ENCODE results near the gene OLFM1.
"Not testable (repeated sequence)": the region's sequence is repeated elsewhere in the genome, so short reads cannot be mapped to it uniquely, and the experiment has no call there.

OLFM1 gene

DNA sequence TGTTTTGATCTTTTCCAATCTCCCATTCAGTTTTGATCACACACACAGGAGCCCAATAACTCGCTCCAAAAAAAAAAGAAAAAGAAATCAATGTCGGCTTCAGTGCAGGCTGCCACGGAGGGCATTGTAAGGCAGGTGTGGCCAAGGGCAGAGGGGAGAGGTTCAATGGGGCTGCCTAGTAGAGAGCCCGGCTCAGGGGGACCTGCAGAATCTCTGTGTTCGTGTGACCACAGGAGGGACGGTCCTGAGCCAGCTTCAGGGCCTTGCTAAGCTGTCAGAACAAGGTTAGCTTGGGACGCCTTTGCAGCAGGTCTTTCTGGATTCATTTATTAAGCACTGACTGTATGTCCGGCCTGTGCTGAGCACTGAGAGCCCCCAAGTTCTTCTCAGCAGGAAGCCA is 22.2 kb downstream of the OLFM1 start:
- ATAC-seq (ENCODE audit: low read depth), result no peak
- Histone ChIP-seq H3K36me3 (ENCODE audit: low read depth) (no peaks in the 10 kb centered on the region), H3K27ac (ENCODE audit: poor library complexity, severe bottlenecking) (no peak overlapping the region), H3K27me3 (ENCODE audit: insufficient read depth, poor library complexity, severe bottlenecking) (peaks cover 59% of the 10 kb centered on the region), H3K9me3 (ENCODE audit: severe bottlenecking) (no peaks in the 10 kb centered on the region), H3K4me1 (ENCODE audit: insufficient read depth, poor library complexity, severe bottlenecking) (no peaks in the 10 kb centered on the region), H3K4me3 (ENCODE audit: severe bottlenecking) (no peak overlapping the region)
- TF ChIP-seq, protein P1, sequence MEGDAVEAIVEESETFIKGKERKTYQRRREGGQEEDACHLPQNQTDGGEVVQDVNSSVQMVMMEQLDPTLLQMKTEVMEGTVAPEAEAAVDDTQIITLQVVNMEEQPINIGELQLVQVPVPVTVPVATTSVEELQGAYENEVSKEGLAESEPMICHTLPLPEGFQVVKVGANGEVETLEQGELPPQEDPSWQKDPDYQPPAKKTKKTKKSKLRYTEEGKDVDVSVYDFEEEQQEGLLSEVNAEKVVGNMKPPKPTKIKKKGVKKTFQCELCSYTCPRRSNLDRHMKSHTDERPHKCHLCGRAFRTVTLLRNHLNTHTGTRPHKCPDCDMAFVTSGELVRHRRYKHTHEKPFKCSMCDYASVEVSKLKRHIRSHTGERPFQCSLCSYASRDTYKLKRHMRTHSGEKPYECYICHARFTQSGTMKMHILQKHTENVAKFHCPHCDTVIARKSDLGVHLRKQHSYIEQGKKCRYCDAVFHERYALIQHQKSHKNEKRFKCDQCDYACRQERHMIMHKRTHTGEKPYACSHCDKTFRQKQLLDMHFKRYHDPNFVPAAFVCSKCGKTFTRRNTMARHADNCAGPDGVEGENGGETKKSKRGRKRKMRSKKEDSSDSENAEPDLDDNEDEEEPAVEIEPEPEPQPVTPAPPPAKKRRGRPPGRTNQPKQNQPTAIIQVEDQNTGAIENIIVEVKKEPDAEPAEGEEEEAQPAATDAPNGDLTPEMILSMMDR (IDR thresholded peaks at IDR 0.05; ENCODE audit: poor library complexity, severe bottlenecking), result no peak
- DNase-seq (ENCODE audit: low spot score), result no peak

DNA sequence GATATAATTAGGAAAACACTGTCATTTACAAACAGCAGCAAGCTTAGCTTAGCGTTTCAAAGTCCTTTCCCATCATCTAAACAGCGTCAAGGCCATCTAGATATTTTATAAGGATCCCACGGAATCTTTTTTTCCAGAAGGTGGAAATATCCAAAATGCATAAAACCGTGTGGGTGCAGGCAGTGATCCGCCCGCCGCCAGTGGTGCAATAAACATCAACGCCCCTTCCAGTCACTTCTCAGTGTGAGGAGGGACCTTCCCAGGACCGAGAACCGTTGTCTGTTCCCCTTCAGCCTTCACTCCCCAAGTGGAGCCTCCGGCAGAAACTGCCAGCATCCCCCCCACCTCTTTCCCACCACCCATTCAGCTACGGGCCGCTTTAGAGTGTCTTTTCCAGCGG is 22.9 kb downstream of the OLFM1 start:
- H3K36me3 ChIP-seq (ENCODE audit: low read depth), result no peaks in the 10 kb centered on the region
- H3K4me3 ChIP-seq (ENCODE audit: severe bottlenecking), result no peak overlapping the region
- no peaks in the 10 kb centered on the region for H3K4me1 ChIP-seq (ENCODE audit: insufficient read depth, poor library complexity, severe bottlenecking)
- DNase-seq (ENCODE audit: low spot score) (no peak), ATAC-seq (ENCODE audit: low read depth) (no peak)
- no peak overlapping the region for H3K27ac ChIP-seq (ENCODE audit: poor library complexity, severe bottlenecking)
- no peaks in the 10 kb centered on the region for H3K9me3 ChIP-seq (ENCODE audit: severe bottlenecking)
- TF ChIP-seq, protein P1 (IDR thresholded peaks at IDR 0.05; ENCODE audit: poor library complexity, severe bottlenecking), result no peak
- H3K27me3 ChIP-seq (ENCODE audit: insufficient read depth, poor library complexity, severe bottlenecking), result peaks cover 52% of the 10 kb centered on the region

DNA sequence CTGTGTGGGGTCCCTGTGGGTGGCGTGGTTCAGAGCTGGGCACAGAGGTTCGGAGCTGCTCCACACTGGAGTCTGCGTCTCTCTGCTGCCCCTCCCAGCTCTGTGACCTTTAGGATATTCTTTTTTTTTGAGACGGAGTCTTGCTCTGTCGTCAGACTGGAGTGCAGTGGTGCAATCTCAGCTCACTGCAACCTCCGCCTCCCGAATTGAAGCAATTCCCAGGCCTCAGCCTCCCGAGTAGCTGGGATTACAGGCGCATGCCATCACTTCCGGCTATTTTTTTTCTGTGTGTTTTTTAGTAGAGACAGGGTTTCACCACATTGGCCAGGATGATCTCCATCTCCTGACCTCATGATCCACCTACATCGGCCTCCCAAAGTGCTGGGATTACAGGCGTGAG is 24.1 kb downstream of the OLFM1 start:
- not testable (repeated sequence) for ATAC-seq (ENCODE audit: low read depth); DNase-seq (ENCODE audit: low spot score); H3K4me3 ChIP-seq (ENCODE audit: severe bottlenecking); H3K36me3 ChIP-seq (ENCODE audit: low read depth); H3K27ac ChIP-seq (ENCODE audit: poor library complexity, severe bottlenecking); H3K9me3 ChIP-seq (ENCODE audit: severe bottlenecking); H3K4me1 ChIP-seq (ENCODE audit: insufficient read depth, poor library complexity, severe bottlenecking)
- peaks cover 41% of the 10 kb centered on the region for H3K27me3 ChIP-seq (ENCODE audit: insufficient read depth, poor library complexity, severe bottlenecking)

DNA sequence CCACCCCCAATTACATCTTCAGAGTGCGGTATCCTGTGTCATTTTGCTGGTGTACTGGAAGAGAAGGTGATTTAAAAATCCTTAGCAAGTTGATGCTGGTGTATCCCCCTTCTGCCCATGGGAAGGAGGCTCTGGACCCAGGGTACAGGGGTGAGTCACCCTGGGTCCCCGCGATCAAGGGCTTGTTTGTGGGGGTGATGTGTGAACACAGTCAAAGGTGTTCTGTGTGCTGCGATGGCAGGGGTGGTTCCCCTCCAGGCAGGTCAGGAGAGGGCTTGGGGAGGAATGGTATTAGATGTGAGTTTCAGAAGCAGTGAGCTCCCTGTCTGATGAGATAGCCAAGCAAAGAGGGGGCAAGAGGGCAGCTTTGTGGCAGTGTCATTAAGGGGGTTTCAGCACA is 28.9 kb downstream of the OLFM1 start:
- ATAC-seq (ENCODE audit: low read depth) (no peak), DNase-seq (ENCODE audit: low spot score) (no peak)
- Histone ChIP-seq H3K9me3 (ENCODE audit: severe bottlenecking) (no peaks in the 10 kb centered on the region), H3K4me1 (ENCODE audit: insufficient read depth, poor library complexity, severe bottlenecking) (no peaks in the 10 kb centered on the region), H3K27me3 (ENCODE audit: insufficient read depth, poor library complexity, severe bottlenecking) (no peaks in the 10 kb centered on the region), H3K4me3 (ENCODE audit: severe bottlenecking) (no peak overlapping the region), H3K36me3 (ENCODE audit: low read depth) (no peaks in the 10 kb centered on the region), H3K27ac (ENCODE audit: poor library complexity, severe bottlenecking) (no peak overlapping the region)
- TF ChIP-seq, protein P1 (IDR thresholded peaks at IDR 0.05; ENCODE audit: poor library complexity, severe bottlenecking), result no peak

DNA sequence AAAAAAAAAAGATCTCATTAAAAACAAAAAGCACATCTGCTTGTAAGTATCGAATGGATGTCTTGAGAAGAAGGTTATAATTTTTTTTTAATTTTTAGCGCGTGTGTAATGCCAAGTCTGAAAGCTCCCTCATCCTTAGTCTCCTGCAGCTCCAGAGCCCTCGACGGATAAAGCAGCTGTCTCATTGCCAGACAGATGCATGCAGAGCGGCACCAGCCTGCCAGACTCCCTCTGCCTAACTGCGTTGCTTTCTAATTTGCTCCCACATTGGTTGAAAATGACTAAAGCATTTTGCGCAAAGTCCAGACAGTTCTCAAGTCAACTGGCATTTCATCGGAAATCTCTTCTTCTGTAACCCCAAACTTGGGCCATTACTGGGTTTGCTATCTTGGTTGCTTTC is 29.4 kb downstream of the OLFM1 start:
- Histone ChIP-seq H3K4me1 (ENCODE audit: insufficient read depth, poor library complexity, severe bottlenecking) (no peaks in the 10 kb centered on the region), H3K27me3 (ENCODE audit: insufficient read depth, poor library complexity, severe bottlenecking) (no peaks in the 10 kb centered on the region), H3K36me3 (ENCODE audit: low read depth) (no peaks in the 10 kb centered on the region), H3K27ac (ENCODE audit: poor library complexity, severe bottlenecking) (no peak overlapping the region), H3K4me3 (ENCODE audit: severe bottlenecking) (no peak overlapping the region), H3K9me3 (ENCODE audit: severe bottlenecking) (no peaks in the 10 kb centered on the region)
- ATAC-seq (ENCODE audit: low read depth), result no peak
- TF ChIP-seq, protein P1 (IDR thresholded peaks at IDR 0.05; ENCODE audit: poor library complexity, severe bottlenecking), result no peak
- no peak for DNase-seq (ENCODE audit: low spot score)

Measured in RWPE2 (cell line).